ENCODE results near the gene SSB.
"Not testable (repeated sequence)": the region's sequence is repeated elsewhere in the genome, so short reads cannot be mapped to it uniquely, and the experiment has no call there.

The SSB gene

GRCh38 chr2:169824373-169825333, 26.0 kb downstream of the SSB start, which contains the start of gene METTL5:
METTL5 (minus strand) TSS chr2:169824905; CDS start chr2:169824597, 308 bp downstream.
- H3K9me3 ChIP-seq (ENCODE audit: control insufficient read depth, low read length), result no peaks in the 10 kb centered on the region
- no peaks in the 10 kb centered on the region for H3K27me3 ChIP-seq (replicated peaks; ENCODE audit: control insufficient read depth, insufficient read depth, low read length, poor library complexity, severe bottlenecking)
- peak; percentile 61 to 67 (median 65) for DNase-seq
- peak within 1 kb of the TSS; percentile 80 for H3K27ac ChIP-seq (ENCODE audit: insufficient read depth, low read length, poor library complexity, severe bottlenecking)
- peak within 1 kb of the TSS; percentile 80 for H3K4me3 ChIP-seq (ENCODE audit: insufficient read depth, low read depth, low read length, poor library complexity, severe bottlenecking)
- H3K4me1 ChIP-seq (ENCODE audit: control insufficient read depth, insufficient read depth, low read length, poor library complexity, severe bottlenecking), result peaks cover 4% of the 10 kb centered on the region
- peaks cover 5% of the 10 kb centered on the region for H3K36me3 ChIP-seq (ENCODE audit: control insufficient read depth, insufficient read depth, low read length)

DNA sequence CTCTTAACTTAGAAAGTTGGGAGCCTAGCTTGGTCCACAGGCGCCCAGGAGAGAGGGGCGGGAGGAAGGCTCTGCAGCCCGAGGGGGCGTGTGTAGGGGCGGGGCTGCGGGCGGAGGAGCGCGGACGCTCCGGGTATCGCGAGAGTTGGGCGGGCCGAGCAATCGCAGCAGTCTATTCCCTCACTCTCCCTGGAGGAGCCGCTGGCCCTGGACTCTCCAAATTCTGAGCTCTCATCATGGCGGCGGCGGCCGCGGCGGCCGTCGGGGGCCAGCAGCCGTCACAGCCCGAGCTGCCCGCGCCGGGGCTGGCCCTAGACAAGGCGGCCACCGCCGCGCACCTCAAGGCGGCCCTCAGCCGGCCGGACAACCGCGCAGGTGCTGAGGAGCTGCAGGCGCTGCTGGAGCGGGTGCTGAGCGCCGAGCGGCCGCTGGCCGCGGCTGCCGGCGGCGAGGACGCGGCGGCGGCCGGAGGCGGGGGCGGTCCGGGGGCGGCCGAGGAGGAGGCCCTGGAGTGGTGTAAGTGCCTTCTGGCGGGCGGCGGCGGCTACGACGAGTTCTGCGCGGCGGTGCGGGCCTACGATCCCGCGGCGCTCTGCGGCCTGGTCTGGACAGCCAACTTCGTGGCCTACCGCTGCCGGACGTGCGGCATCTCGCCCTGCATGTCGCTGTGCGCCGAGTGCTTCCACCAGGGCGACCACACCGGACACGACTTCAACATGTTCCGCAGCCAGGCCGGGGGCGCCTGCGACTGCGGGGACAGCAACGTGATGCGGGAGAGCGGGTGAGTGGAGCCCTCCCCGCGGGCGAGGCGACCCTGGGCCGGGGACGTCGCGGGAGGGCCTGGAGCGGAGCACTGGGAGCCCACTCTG, 28.8 kb downstream of the SSB start, which contains the start of gene UBR3:
Gene UBR3 (plus strand): TSS at position 183 of the 869 bp plus-strand sequence. CDS start 54 bp downstream, at position 237.
- no peaks in the 10 kb centered on the region for H3K36me3 ChIP-seq (ENCODE audit: control insufficient read depth, insufficient read depth, low read length)
- peak within 1 kb of the TSS; percentile 63 for H3K27ac ChIP-seq (ENCODE audit: insufficient read depth, low read length, poor library complexity, severe bottlenecking)
- H3K4me3 ChIP-seq (ENCODE audit: insufficient read depth, low read depth, low read length, poor library complexity, severe bottlenecking), result peak within 1 kb of the TSS; percentile 69
- H3K4me1 ChIP-seq (ENCODE audit: control insufficient read depth, insufficient read depth, low read length, poor library complexity, severe bottlenecking), result peaks cover 4% of the 10 kb centered on the region
- no peaks in the 10 kb centered on the region for H3K27me3 ChIP-seq (replicated peaks; ENCODE audit: control insufficient read depth, insufficient read depth, low read length, poor library complexity, severe bottlenecking)
- no peaks in the 10 kb centered on the region for H3K9me3 ChIP-seq (ENCODE audit: control insufficient read depth, low read length)
- DNase-seq, result peak; percentile 81 to 87 (median 82)

GRCh38 chr2:169828141-169828811, 29.6 kb downstream of the SSB start:
- Histone ChIP-seq H3K4me1 (ENCODE audit: control insufficient read depth, insufficient read depth, low read length, poor library complexity, severe bottlenecking) (peaks cover 4% of the 10 kb centered on the region), H3K27me3 (replicated peaks; ENCODE audit: control insufficient read depth, insufficient read depth, low read length, poor library complexity, severe bottlenecking) (no peaks in the 10 kb centered on the region), H3K36me3 (ENCODE audit: control insufficient read depth, insufficient read depth, low read length) (no peaks in the 10 kb centered on the region), H3K4me3 (ENCODE audit: insufficient read depth, low read depth, low read length, poor library complexity, severe bottlenecking) (peak overlapping the region; percentile 69), H3K27ac (ENCODE audit: insufficient read depth, low read length, poor library complexity, severe bottlenecking) (peak overlapping the region; percentile 63), H3K9me3 (ENCODE audit: control insufficient read depth, low read length) (no peaks in the 10 kb centered on the region)
- peak in 2 of 3 donors; percentile 10 to 13 for DNase-seq

- no peak for DNase-seq
- H3K27me3 ChIP-seq (replicated peaks; ENCODE audit: control insufficient read depth, insufficient read depth, low read length, poor library complexity, severe bottlenecking), result no peaks in the 10 kb centered on the region
- H3K4me3 ChIP-seq (ENCODE audit: insufficient read depth, low read depth, low read length, poor library complexity, severe bottlenecking), result no peak overlapping the region
- H3K4me1 ChIP-seq (ENCODE audit: control insufficient read depth, insufficient read depth, low read length, poor library complexity, severe bottlenecking), result no peaks in the 10 kb centered on the region
- no peaks in the 10 kb centered on the region for H3K36me3 ChIP-seq (ENCODE audit: control insufficient read depth, insufficient read depth, low read length)
- no peaks in the 10 kb centered on the region for H3K9me3 ChIP-seq (ENCODE audit: control insufficient read depth, low read length)
- no peak overlapping the region for H3K27ac ChIP-seq (ENCODE audit: insufficient read depth, low read length, poor library complexity, severe bottlenecking)
Observed at GRCh38 chr2:169834401-169834800, 35.7 kb downstream of the SSB start.

DNA sequence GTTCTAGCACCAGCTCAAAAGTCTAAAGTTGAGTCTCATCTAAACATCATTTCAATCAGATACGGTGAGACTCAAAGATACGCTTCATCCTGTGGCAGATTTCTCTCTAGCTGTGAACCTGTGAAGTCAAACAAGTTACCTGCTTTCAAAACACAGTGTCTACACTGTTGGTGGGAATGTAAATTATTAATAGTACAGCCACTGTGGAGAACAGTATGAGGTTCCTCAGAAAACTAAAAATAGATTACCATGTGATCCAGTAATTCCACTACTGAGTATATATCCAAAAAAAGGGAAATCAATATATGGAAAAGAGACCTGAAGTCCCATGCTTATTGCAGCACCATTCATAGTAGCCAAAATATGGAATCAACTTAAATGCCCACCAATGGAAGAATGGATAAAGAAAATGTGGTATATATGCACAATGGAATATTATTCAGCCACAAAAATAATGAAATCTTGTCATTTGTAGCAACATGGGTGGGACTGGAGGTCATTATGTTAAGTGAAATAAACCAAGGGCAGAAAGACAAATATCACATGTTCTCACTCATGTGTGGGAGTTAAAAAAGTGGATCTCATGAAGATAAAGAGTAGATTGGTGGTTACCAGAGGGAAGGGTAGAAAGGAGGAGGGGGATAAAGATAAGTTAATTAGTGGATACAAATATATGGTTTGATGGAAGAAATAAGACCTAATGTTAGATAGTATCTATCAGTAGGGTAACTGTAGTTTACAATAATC, 40.2 kb downstream of the SSB start:
- Histone ChIP-seq H3K4me1 (ENCODE audit: control insufficient read depth, insufficient read depth, low read length, poor library complexity, severe bottlenecking) (no peaks in the 10 kb centered on the region), H3K27me3 (replicated peaks; ENCODE audit: control insufficient read depth, insufficient read depth, low read length, poor library complexity, severe bottlenecking) (no peaks in the 10 kb centered on the region), H3K27ac (ENCODE audit: insufficient read depth, low read length, poor library complexity, severe bottlenecking) (no peak overlapping the region), H3K4me3 (ENCODE audit: insufficient read depth, low read depth, low read length, poor library complexity, severe bottlenecking) (no peak overlapping the region), H3K9me3 (ENCODE audit: control insufficient read depth, low read length) (no peaks in the 10 kb centered on the region), H3K36me3 (ENCODE audit: control insufficient read depth, insufficient read depth, low read length) (no peaks in the 10 kb centered on the region)
- no peak for DNase-seq

GRCh38 chr2:169839954-169840746, 41.5 kb downstream of the SSB start:
- H3K9me3 ChIP-seq (ENCODE audit: control insufficient read depth, low read length), result no peaks in the 10 kb centered on the region
- no peaks in the 10 kb centered on the region for H3K27me3 ChIP-seq (replicated peaks; ENCODE audit: control insufficient read depth, insufficient read depth, low read length, poor library complexity, severe bottlenecking)
- no peak overlapping the region for H3K27ac ChIP-seq (ENCODE audit: insufficient read depth, low read length, poor library complexity, severe bottlenecking)
- no peaks in the 10 kb centered on the region for H3K4me1 ChIP-seq (ENCODE audit: control insufficient read depth, insufficient read depth, low read length, poor library complexity, severe bottlenecking)
- no peaks in the 10 kb centered on the region for H3K36me3 ChIP-seq (ENCODE audit: control insufficient read depth, insufficient read depth, low read length)
- no peak for DNase-seq
- no peak overlapping the region for H3K4me3 ChIP-seq (ENCODE audit: insufficient read depth, low read depth, low read length, poor library complexity, severe bottlenecking)

DNA sequence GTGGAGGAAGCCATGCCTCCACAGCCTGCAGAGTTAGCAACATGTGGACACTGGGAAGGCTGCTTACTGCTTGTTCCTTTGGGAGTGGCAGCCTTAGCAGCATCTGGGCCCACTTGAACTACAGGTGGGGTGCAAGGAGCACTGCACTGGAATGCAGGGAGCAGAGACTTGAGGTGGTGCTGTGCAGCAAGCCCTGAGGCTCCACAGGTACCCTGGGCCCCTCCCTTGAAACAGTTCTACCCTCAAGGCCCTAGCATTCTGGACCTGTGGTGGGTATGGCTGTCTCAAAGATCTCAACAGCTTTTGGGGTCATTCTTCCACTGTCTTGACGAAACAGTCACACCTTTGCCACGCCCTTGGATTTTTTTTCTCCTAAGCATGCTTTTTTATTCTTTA, 42.1 kb downstream of the SSB start:
- no peaks in the 10 kb centered on the region for H3K4me1 ChIP-seq (ENCODE audit: control insufficient read depth, insufficient read depth, low read length, poor library complexity, severe bottlenecking)
- H3K4me3 ChIP-seq (ENCODE audit: insufficient read depth, low read depth, low read length, poor library complexity, severe bottlenecking), result no peak overlapping the region
- H3K27me3 ChIP-seq (replicated peaks; ENCODE audit: control insufficient read depth, insufficient read depth, low read length, poor library complexity, severe bottlenecking), result no peaks in the 10 kb centered on the region
- H3K9me3 ChIP-seq (ENCODE audit: control insufficient read depth, low read length), result no peaks in the 10 kb centered on the region
- no peaks in the 10 kb centered on the region for H3K36me3 ChIP-seq (ENCODE audit: control insufficient read depth, insufficient read depth, low read length)
- no peak for DNase-seq
- no peak overlapping the region for H3K27ac ChIP-seq (ENCODE audit: insufficient read depth, low read length, poor library complexity, severe bottlenecking)

- DNase-seq; H3K4me1 ChIP-seq (ENCODE audit: control insufficient read depth, insufficient read depth, low read length, poor library complexity, severe bottlenecking); H3K9me3 ChIP-seq (ENCODE audit: control insufficient read depth, low read length); H3K27me3 ChIP-seq (replicated peaks; ENCODE audit: control insufficient read depth, insufficient read depth, low read length, poor library complexity, severe bottlenecking); H3K4me3 ChIP-seq (ENCODE audit: insufficient read depth, low read depth, low read length, poor library complexity, severe bottlenecking); H3K27ac ChIP-seq (ENCODE audit: insufficient read depth, low read length, poor library complexity, severe bottlenecking); H3K36me3 ChIP-seq (ENCODE audit: control insufficient read depth, insufficient read depth, low read length): not testable (repeated sequence)
Observed at GRCh38 chr2:169841625-169842024, 43.0 kb downstream of the SSB start.
